ENCODE data around the gene MRPL42.

Gene MRPL42

GRCh38 chr12:93500201-93500600 is 32.9 kb downstream of the MRPL42 start:
- no peak for DNase-seq (ENCODE audit: low read depth in 2 of 2)

- DNase-seq (ENCODE audit: low read depth in 2 of 2): no peak
Measured at GRCh38 chr12:93500667-93501066, 33.4 kb downstream of the MRPL42 start.

- no peak for DNase-seq (ENCODE audit: low read depth in 2 of 2)
Measured at GRCh38 chr12:93502802-93503623, 35.7 kb downstream of the MRPL42 start.

- DNase-seq (ENCODE audit: low read depth in 2 of 2): no peak
Measured at GRCh38 chr12:93507165-93507564, 39.9 kb downstream of the MRPL42 start.

GRCh38 chr12:93509506-93509905 is 42.2 kb downstream of the MRPL42 start:
- DNase-seq (ENCODE audit: low read depth in 2 of 2): no peak

- peak; percentile 60 to 63 for DNase-seq (ENCODE audit: low read depth in 2 of 2)
Measured at GRCh38 chr12:93514853-93515252, 47.5 kb downstream of the MRPL42 start.

GRCh38 chr12:93518725-93519124 is 51.4 kb downstream of the MRPL42 start:
- no peak for DNase-seq (ENCODE audit: low read depth in 2 of 2)

- DNase-seq (ENCODE audit: low read depth in 2 of 2): no peak
Measured at GRCh38 chr12:93519859-93520258, 52.5 kb downstream of the MRPL42 start.

GRCh38 chr12:93520454-93520853 is 53.1 kb downstream of the MRPL42 start:
- DNase-seq (ENCODE audit: low read depth in 2 of 2): no peak

GRCh38 chr12:93521225-93522080 is 54.1 kb downstream of the MRPL42 start:
- DNase-seq (ENCODE audit: low read depth in 2 of 2): no peak

- no peak for DNase-seq (ENCODE audit: low read depth in 2 of 2)
Measured at GRCh38 chr12:93524386-93525133, 57.2 kb downstream of the MRPL42 start.

- DNase-seq (ENCODE audit: low read depth in 2 of 2): peak; percentile 74 to 82
Measured at GRCh38 chr12:93526786-93527428, 59.6 kb downstream of the MRPL42 start.

- DNase-seq (ENCODE audit: low read depth in 2 of 2): no peak
Measured at GRCh38 chr12:93530358-93530757, 63.0 kb downstream of the MRPL42 start.

- DNase-seq (ENCODE audit: low read depth in 2 of 2): no peak
Measured at GRCh38 chr12:93533310-93533709, 66.0 kb downstream of the MRPL42 start.

- DNase-seq (ENCODE audit: low read depth in 2 of 2): no peak
Measured at GRCh38 chr12:93536111-93536765, 68.9 kb downstream of the MRPL42 start.

GRCh38 chr12:93536766-93537488 is 69.6 kb downstream of the MRPL42 start:
- DNase-seq (ENCODE audit: low read depth in 2 of 2): no peak

GRCh38 chr12:93537769-93538168 is 70.5 kb downstream of the MRPL42 start:
- no peak for DNase-seq (ENCODE audit: low read depth in 2 of 2)

- no peak for DNase-seq (ENCODE audit: low read depth in 2 of 2)
Measured at GRCh38 chr12:93539821-93540220, 72.5 kb downstream of the MRPL42 start.

GRCh38 chr12:93540466-93540865 is 73.2 kb downstream of the MRPL42 start:
- no peak for DNase-seq (ENCODE audit: low read depth in 2 of 2)

- DNase-seq (ENCODE audit: low read depth in 2 of 2): no peak
Measured at GRCh38 chr12:93541578-93542225, 74.4 kb downstream of the MRPL42 start.
